HUES48 (cell line): ENCODE results near the gene IQUB.
"Not testable (repeated sequence)": the region's sequence is repeated elsewhere in the genome, so short reads cannot be mapped to it uniquely, and the experiment has no call there.

Experiments
- H3K27ac ChIP-seq: one replicate; pipeline ENCODE4 v1.7.0; 2013; ENCODE audit warnings: low read depth, low read length, inconsistent platforms
- H3K27me3 ChIP-seq: 2 replicates; pipeline ENCODE4 v1.6.1; 2013; ENCODE audit warnings: mild to moderate bottlenecking, low read length; ENCODE audit not compliant: control insufficient read depth, insufficient read depth
- H3K36me3 ChIP-seq: 2 replicates; pipeline ENCODE4 v1.6.1; 2013; ENCODE audit warnings: low read length; ENCODE audit not compliant: control insufficient read depth, insufficient read depth
- H3K4me1 ChIP-seq: 2 replicates; pipeline ENCODE4 v1.6.1; 2013; ENCODE audit warnings: mild to moderate bottlenecking, low read length; ENCODE audit not compliant: control insufficient read depth, insufficient read depth
- H3K4me3 ChIP-seq: 2 replicates; pipeline ENCODE4 v1.5.1; 2013; ENCODE audit warnings: mild to moderate bottlenecking, low read depth, low read length
- H3K9ac ChIP-seq: 2 replicates; pipeline ENCODE4 v1.6.1; 2013; ENCODE audit warnings: mild to moderate bottlenecking, low read depth, low read length, moderate library complexity
- H3K9me3 ChIP-seq: 2 replicates; pipeline ENCODE4 v1.6.1; 2013; ENCODE audit warnings: low read length; ENCODE audit not compliant: control insufficient read depth, insufficient read depth

The IQUB gene

GRCh38 chr7:123569352-123570010 is 35.1 kb upstream of the IQUB start:
- Histone ChIP-seq H3K27ac (no peak overlapping the region), H3K9ac (no peak overlapping the region), H3K4me1 (peaks cover 10% of the 10 kb centered on the region), H3K9me3 (no peaks in the 10 kb centered on the region), H3K36me3 (no peaks in the 10 kb centered on the region), H3K27me3 (no peaks in the 10 kb centered on the region), H3K4me3 (no peak overlapping the region)

DNA sequence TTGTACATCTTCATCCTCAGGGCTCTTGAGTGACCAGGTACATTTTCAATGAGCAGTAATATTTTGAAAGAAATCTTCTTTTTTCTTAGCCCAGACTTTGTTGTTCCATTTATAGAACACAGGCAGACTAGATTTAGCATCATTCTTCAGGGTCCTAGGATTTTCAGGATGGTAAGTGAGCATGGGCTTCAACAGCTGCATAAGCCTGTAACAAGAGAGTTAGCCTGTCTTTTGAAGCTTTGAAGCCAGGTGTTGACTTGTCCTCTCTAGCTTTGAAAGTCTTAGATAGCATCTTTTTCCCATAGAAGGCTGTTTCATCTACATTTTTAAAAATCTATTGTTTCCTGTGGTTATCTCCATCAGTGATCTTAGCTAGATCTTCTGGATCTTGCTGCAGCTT is 27.7 kb upstream of the IQUB start:
- no peaks in the 10 kb centered on the region for H3K9me3 ChIP-seq
- no peaks in the 10 kb centered on the region for H3K36me3 ChIP-seq
- no peak overlapping the region for H3K27ac ChIP-seq
- H3K4me3 ChIP-seq: no peak overlapping the region
- peaks cover 6% of the 10 kb centered on the region; the same call in 1 of the 2 replicates for H3K4me1 ChIP-seq
- H3K27me3 ChIP-seq: no peaks in the 10 kb centered on the region
- no peak overlapping the region for H3K9ac ChIP-seq

DNA sequence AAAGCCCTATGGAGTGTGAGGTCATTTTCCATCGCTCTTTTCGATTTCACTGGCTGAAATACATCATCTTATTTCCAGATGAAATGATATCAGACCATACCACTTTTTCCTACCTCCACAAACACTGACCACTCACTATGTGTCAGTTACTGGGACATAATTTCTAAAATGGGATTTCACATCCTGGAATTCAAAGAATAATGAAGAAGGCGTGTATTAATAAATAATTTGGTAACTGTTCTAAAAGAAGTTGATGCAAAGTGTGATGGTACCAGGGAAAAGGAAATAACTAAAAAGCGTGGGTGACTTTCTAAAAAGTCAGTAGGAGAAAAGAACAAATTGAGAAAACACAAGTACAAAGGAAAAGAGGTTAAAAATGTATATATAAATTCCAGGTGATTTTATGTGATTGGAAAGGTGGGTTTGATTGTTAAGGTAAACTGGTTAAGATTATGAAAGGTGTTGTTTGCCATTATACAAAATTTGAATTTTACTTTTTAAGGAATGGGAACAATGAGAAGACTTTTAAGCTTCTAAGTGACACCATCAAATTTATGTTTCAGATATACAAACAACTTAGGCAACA is 24.0 kb upstream of the IQUB start:
- H3K27ac ChIP-seq: peak overlapping the region; percentile 62
- peak overlapping the region; percentile 88 for H3K4me3 ChIP-seq
- H3K9ac ChIP-seq: peak overlapping the region; percentile 69
- no peaks in the 10 kb centered on the region for H3K27me3 ChIP-seq
- no peaks in the 10 kb centered on the region for H3K9me3 ChIP-seq
- H3K4me1 ChIP-seq: peaks cover 10% of the 10 kb centered on the region; the same call in 1 of the 2 replicates
- H3K36me3 ChIP-seq: peaks cover 14% of the 10 kb centered on the region

DNA sequence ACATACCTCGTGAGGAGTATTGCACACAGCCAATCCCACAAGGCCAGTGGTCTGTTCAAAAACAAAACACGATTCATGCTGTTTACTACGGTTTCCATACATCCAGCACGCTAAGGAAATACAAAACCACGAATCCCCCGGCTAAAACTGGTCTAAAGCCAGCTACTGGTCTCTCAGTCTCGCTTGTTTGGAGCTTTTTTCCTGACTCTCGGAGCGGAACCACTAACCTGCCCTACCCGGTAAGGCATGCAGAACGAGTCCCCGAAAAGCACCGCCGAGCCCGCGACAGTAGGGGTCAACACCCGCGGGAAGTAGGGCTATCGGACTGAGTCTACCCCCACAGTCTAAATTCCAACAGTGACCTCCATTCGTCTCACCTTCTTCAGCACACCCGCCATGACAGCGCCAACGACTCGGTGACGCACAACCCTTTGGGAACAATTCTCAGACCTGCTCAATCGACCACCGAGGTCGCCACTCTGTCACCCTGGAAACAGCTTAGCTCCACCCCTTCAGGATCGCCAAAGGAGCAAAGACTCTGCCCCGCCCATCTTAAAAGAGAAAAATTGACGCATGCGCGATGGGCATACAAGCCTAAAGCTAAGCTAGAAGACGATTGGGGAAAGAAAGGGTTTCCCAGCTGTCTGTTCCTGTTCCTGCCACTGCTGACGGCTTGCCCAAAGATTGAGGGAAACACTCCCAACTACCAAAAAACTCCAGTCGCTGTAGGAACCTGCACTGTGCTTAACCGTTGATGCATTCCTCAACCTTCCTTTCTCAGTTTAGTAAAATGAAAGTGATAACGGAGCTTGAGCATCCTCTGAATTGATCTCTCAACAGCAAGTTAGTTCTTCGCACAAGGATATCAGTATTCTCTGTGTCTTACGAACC is 23.2 kb upstream of the IQUB start, which contains the start of gene NDUFA5:
Gene NDUFA5 (minus strand): TSS at position 421 of the 891 bp plus-strand sequence. CDS start 23 bp downstream, at position 398.
- Histone ChIP-seq H3K36me3 (peaks cover 19% of the 10 kb centered on the region), H3K27me3 (no peaks in the 10 kb centered on the region), H3K27ac (peak within 1 kb of the TSS; percentile 82), H3K9me3 (no peaks in the 10 kb centered on the region), H3K4me1 (peaks cover 10% of the 10 kb centered on the region; the same call in 1 of the 2 replicates), H3K9ac (peak within 1 kb of the TSS; percentile 78), H3K4me3 (peak within 1 kb of the TSS; percentile 88)

DNA sequence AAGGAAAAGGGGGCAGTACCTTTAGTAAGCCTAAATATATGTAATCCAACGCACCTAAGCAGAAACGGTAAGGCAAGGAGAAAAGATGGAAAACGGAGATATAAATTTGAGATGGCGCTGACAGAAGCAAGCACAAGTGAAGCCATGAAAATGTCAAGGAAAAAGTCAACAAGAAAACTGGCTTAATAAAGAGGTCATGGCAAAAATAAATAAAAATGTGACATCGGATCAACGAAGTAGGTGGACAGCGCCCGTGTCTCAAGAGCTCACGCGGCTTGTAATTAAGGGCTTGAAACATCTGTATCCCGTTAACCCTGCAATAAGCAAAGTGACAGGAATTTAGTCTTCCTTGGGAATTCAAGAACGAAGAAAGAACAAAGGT is 22.6 kb upstream of the IQUB start:
- Histone ChIP-seq H3K36me3 (peaks cover 19% of the 10 kb centered on the region), H3K4me1 (peaks cover 10% of the 10 kb centered on the region; the same call in 1 of the 2 replicates), H3K9me3 (no peaks in the 10 kb centered on the region), H3K4me3 (peak overlapping the region; percentile 88), H3K27me3 (no peaks in the 10 kb centered on the region), H3K9ac (peak overlapping the region; percentile 78), H3K27ac (peak overlapping the region; percentile 82)

DNA sequence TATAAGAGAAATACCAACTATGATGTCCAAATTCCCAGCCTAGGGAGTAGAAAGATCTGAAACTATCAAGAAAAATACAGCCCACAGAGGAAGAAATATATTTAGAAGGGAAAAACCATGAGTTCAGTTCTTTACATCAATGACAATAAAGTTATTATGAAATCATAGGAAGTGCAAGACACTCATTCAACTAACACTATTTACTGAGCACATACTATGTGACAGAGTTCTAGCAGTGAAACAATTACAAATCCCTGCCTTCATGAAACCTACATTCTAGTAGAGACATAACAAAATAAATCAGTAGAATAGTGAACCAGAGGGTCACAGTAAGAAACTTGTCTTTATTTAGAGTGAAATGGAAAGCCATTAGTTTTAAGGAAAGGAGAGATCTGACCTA is 21.1 kb upstream of the IQUB start:
- Histone ChIP-seq H3K27me3 (no peaks in the 10 kb centered on the region), H3K9me3 (no peaks in the 10 kb centered on the region), H3K27ac (no peak overlapping the region), H3K36me3 (peaks cover 19% of the 10 kb centered on the region), H3K4me3 (no peak overlapping the region), H3K9ac (no peak overlapping the region), H3K4me1 (peaks cover 10% of the 10 kb centered on the region; the same call in 1 of the 2 replicates)

DNA sequence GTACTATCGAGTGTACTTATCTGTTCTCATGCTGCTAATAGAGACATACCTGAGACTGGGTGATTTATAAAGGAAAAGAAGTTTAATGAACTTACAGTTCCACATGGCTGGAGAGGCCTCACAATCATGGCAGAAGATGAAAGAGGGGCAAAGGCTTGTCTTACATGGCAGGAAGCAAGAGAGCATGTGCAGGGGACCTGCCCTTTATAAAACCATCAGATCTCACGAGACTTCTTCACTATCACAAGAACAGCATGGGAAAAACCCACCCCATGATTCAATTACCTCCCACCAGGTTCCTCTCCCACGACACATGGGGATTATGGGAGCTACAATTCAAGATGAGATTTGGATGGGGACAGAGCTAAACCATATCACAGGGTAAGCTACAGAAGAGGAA is 18.8 kb upstream of the IQUB start:
- Histone ChIP-seq H3K9me3 (no peaks in the 10 kb centered on the region), H3K27ac (no peak overlapping the region), H3K4me3 (no peak overlapping the region), H3K27me3 (no peaks in the 10 kb centered on the region), H3K36me3 (peaks cover 40% of the 10 kb centered on the region), H3K9ac (no peak overlapping the region), H3K4me1 (peaks cover 7% of the 10 kb centered on the region; the same call in 1 of the 2 replicates)

DNA sequence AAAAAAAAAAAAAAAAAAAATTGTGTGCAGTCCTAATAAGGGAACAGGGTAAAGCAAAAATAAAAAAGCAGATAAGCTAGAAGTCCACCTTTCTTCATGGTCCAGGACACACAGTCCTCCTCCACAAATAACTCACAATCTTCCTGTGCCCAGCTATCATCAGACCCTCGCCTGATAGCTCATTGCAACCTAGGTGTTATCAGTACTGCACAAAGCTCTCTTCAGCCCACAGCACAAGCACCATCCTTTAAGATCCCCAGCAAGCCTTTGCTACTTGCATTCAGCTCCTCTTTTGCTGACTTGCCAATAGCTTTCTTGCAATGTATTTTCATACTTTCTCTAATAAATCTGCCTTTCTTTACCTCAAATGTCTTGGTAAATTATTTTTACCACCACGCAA is 18.2 kb upstream of the IQUB start:
- Histone ChIP-seq H3K9ac (no peak overlapping the region), H3K36me3 (peaks cover 46% of the 10 kb centered on the region), H3K4me1 (peaks cover 4% of the 10 kb centered on the region; the same call in 1 of the 2 replicates), H3K9me3 (no peaks in the 10 kb centered on the region), H3K4me3 (no peak overlapping the region), H3K27me3 (no peaks in the 10 kb centered on the region), H3K27ac (no peak overlapping the region)

- H3K27me3 ChIP-seq, H3K9ac ChIP-seq: not testable (repeated sequence)
- peaks cover 50% of the 10 kb centered on the region for H3K36me3 ChIP-seq
These were observed 17.7 kb upstream of the IQUB start for GRCh38 chr7:123552134-123552533.

GRCh38 chr7:123548406-123548805 is 14.0 kb upstream of the IQUB start:
- H3K27me3 ChIP-seq: no peaks in the 10 kb centered on the region
- peaks cover 60% of the 10 kb centered on the region for H3K36me3 ChIP-seq
- H3K9ac ChIP-seq: no peak overlapping the region
- no peaks in the 10 kb centered on the region for H3K4me1 ChIP-seq
- no peak overlapping the region for H3K4me3 ChIP-seq
- H3K27ac ChIP-seq: no peak overlapping the region
- H3K9me3 ChIP-seq: no peaks in the 10 kb centered on the region

More at GRCh38 chr7:123552134-123552533, 17.7 kb upstream of the IQUB start:
- not testable (repeated sequence) for H3K4me3 ChIP-seq, H3K9me3 ChIP-seq, H3K27ac ChIP-seq, H3K4me1 ChIP-seq
